LoVo (cell line): ENCODE data around the gene OTOG.
"Not testable (repeated sequence)": the region's sequence is repeated elsewhere in the genome, so short reads cannot be mapped to it uniquely, and the experiment has no call there.

Experiments
- DNase-seq: peaks from one replicate; pipeline ENCODE4 v3.0.0-alpha.2; 2016; ENCODE audit warnings: low spot score

OTOG gene

DNA sequence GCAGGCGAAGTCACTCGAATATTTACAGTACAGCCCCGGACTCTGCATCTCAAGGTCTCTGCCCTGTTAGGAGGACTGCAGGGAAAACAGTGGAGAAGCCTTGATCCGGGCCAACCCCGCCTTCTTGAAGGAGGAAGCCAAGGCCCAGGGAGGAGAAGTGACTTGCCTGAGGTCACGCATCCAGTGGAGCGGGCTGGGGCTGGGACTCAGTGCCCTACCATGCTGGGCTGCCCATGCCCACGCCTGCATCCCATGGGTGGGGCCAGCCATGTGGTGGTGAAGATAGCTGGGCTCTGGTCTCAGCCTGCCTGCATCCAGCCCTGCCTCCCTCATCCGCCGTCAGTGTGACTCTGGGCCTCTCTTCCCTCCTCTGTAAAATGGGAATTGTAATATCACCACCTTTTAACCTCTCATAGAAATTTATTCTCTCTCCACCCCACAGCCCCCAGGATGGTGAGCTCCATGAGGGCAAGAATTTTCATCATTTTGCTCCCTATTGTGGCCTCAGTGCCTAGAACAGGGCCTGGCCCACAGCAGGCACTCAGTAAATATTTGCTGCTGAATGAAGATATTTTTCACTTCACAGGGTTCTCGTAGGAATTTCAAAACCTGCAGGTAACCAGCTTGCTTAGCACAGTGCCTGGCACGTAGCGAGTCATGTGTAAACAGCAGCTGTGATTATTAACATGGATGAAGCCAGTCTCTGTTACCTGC lies 57.3 kb downstream of the OTOG start:
- DNase-seq = no peak

DNA sequence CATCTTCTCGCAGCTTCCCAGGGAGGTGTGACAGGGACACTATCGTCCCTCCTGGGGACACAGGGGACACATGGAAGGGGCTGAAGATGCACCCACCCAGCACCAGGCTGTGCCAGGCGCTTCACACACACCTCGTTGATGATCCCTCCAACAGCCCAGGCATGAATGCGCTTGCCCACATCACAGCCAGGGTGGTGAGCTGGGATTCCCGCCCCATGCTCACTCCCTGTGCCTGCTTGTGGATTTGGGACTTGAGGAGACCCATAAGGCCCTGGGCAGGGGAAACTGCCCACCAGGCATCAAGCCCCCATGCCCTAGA lies 57.8 kb downstream of the OTOG start:
- DNase-seq = no peak

DNA sequence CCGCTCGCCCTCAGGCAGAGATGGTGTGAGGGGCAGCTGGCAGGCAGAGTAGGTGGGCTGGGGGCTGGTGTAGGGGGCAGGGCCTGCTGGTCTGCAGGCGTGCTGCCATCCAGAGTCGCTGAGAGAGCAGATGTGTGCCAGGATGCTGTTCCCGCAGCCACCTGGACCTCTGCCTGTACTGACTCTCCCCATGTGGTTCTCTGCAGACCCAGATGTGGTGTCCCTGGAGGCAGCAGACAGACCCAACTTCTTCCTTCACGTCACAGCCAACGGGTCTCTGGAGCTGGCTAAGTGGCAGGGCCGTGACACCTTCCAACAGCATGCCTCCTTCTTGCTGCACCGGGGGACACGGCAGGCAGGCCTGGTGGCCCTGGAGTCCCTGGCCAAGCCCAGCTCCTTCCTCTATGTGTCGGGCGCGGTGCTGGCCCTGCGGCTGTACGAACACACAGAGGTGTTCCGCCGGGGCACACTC lies 58.6 kb downstream of the OTOG start:
- DNase-seq = no peak

DNA sequence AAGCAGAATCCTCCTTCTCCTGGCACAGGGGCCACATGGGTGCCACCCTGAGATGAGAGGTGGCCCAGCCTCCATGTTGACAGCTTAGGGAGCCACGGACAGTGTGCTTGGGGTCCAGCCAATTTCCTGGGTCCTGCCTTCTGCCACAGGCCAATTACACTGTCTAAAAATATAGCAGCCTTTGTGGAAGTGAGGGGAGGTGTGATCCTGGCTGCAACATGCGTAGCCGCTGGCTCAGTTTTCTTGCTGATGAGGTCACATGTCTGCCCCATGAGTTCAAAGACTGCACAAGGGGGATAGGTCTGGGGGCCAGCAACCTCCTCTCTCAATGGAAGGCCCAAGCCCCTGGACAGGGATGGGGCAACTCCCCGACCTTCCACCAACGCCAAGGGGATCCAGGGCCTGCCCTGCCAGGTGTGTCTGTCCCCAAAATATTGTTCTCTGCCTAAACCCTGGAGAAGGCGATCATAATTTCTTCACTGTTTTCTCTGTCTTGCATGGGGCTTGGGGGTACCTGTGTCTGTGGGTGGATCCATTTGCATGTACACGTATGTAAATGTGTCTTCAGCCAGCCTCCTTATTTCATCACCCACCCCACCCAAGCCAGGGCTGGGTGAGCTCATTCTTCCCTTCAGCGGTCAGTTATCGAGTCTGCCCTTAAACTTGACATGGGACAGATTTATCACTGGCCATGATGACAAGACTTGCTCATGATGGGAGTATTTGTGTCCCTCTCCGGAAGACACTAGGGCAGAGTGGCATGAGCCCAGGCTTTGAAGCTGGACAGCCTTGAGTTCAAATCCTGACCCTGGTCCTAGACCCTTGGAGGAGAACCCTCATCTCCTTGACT lies 59.4 kb downstream of the OTOG start:
- DNase-seq = no peak

DNA sequence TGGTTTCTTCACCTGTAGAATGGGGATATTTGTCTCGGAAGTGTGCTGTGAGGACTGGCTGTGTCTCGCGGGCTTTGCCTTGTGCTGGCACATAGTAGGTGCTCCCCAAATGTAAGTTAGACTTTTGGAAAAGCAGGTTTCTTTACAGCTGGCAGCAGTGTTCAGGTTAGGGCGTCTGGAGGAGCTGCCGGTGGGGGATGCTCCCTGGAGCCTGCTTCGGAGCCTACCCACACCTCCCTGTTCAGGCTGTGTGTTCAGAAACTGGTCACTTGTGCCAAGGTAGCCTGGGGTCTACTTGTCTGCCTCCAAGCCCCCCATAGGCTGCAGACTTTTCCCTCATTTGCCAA lies 60.0 kb downstream of the OTOG start:
- no peak for DNase-seq

DNA sequence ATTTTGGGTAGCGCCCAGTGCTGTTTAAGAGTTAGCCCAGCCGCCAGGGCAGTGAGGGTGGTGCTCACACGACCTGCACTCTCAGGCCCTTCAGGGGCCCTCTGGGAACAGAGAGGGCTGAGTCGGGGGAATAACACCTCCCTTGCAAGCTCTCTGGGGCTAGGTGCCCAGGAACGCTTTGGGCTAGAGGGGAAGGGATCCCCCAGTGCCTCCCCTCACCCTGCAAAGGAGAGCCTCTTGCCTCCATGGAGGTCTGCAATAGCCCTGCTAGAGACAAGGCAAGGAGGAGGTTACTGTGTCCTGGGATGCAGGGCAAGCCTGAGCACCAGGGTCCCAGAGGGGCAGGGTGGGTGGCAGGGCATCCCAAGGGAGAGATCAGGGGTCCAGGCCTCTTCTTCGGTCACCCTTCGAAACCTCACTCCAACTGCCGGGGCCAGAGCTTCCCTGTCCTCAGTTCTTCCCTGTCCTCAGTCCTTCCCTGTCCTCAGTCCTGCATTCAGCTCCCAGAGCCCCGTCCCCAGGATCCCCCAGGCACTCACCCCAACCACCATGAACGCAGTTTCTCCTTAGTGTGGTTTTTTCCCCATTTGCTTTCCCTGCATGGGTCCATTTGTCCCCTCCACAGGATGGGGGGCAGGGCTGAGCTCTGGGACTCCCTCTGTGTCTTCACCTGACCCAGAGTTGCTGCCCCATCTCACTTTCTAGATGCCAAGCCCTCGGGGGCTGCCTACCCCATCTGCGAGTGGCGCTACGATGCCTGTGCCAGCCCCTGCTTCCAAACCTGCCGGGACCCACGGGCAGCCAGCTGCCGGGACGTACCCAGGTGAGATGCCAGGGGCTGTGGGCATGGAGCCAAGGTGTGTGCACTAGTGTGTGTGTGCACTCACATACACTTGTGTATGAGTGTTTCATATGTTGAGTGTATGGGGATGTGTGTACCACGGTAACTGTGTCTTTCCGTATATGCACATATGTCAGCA lies 60.8 kb downstream of the OTOG start:
- DNase-seq = no peak

DNA sequence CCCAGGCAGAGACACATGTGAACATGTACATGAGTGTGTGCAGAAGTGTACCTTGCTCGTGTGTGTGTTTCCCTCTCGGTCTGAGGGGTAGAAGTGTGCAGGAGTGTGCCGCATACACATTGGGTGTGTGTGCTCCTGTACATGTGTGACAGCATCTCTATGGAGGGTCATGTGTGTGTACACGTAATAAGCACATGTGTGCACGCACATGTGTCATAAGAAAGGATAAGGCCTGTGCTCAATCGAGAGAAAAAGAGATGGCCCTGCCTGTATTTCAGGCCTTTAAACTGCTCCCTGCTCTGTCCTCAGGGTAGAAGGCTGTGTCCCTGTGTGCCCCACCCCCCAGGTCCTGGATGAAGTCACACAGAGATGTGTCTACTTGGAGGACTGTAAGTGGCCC lies 61.8 kb downstream of the OTOG start:
- DNase-seq = no peak

DNA sequence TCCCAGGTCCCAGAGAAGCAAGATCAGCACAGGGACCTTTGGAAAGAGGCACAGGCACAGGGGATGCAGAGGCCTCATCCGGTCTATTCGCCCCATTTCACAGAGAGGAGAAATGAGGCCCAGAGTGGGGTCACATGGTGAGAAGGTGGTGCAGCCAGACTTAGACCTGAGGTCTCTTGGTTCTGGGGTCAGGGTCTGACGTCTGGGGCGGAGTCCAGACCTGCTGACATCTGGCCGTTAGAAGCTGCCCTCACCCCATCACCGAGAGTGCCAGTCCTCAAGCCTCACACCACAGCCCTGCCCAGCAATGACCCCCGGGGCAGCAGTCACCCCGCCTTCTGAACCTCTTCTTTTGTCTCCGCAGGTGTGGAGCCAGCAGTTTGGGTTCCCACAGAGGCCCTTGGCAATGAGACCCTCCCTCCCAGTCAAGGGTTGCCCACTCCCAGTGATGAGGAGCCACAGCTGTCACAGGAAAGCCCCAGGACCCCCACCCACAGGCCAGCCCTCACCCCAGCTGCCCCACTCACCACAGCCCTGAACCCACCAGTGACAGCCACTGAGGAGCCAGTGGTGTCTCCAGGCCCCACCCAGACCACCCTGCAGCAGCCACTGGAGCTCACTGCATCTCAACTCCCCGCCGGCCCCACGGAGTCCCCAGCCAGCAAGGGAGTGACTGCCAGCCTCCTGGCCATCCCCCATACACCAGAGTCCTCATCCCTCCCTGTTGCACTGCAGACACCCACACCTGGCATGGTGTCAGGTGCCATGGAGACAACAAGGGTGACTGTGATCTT lies 62.4 kb downstream of the OTOG start:
- no peak for DNase-seq

DNA sequence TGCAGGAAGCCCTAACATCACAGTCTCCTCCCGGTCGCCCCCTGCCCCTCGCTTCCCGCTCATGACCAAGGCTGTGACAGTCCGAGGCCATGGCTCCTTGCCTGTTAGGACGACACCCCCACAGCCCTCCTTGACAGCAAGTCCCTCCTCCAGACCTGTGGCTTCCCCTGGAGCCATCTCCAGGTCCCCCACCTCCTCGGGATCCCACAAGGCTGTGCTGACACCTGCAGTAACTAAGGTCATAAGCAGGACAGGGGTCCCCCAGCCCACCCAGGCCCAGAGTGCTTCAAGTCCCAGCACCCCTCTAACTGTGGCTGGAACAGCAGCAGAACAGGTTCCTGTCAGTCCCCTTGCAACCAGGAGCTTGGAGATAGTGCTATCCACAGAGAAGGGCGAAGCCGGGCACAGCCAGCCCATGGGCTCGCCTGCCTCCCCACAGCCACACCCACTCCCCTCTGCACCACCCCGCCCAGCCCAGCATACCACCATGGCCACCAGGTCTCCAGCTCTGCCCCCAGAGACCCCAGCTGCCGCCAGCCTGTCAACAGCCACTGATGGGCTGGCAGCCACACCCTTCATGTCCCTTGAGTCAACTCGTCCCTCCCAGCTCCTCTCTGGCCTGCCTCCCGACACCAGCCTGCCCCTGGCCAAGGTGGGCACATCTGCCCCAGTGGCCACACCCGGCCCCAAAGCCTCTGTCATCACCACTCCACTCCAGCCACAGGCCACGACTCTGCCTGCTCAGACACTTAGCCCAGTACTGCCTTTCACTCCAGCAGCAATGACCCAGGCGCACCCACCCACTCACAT lies 63.2 kb downstream of the OTOG start:
- no peak for DNase-seq

DNA sequence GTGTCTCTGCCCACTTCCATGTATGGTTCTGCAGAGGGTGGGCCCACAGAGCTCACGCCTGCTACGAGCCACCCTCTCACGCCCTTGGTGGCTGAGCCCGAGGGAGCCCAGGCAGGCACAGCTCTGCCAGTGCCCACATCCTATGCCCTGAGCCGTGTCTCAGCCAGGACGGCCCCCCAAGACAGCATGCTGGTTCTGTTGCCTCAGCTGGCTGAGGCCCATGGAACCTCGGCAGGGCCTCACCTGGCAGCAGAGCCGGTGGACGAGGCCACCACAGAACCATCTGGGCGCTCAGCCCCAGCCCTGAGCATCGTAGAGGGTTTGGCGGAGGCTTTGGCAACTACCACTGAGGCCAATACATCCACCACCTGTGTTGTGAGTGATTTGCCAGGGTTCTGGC lies 64.0 kb downstream of the OTOG start:
- no peak for DNase-seq

DNA sequence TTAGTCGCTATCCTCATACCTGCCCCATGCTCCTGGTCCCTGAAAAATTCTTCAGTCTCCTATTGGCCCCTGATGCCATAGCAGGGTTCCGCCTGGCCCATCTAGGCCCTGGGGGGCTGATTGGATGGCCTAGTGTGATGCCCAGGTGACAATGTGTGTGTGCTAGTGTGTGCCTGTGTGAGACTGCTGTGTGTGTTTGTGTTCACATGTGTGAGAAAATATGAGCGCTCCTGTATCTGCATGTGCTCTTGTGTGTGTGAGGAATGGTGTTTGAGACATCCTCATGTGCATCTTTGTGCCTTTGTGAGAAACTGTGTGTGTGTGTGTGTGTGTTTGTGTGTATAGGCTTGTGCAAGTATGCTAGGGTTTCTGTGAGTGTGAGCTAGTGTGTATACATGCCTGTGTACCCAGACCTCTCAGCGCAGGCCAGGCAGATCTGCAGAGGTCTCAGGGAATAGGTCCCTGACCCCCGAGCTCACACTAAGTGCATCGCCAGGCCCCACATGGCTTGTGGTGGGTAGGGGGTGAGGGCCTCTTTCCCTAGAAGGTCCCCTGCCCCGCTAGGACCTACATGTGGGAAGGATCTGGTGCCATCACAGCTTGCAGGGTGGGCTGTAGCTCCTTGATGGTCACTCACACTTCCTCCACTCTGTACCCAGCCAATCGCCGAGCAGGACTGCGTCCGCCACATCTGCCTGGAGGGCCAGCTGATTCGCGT lies 64.6 kb downstream of the OTOG start:
- no peak for DNase-seq

DNA sequence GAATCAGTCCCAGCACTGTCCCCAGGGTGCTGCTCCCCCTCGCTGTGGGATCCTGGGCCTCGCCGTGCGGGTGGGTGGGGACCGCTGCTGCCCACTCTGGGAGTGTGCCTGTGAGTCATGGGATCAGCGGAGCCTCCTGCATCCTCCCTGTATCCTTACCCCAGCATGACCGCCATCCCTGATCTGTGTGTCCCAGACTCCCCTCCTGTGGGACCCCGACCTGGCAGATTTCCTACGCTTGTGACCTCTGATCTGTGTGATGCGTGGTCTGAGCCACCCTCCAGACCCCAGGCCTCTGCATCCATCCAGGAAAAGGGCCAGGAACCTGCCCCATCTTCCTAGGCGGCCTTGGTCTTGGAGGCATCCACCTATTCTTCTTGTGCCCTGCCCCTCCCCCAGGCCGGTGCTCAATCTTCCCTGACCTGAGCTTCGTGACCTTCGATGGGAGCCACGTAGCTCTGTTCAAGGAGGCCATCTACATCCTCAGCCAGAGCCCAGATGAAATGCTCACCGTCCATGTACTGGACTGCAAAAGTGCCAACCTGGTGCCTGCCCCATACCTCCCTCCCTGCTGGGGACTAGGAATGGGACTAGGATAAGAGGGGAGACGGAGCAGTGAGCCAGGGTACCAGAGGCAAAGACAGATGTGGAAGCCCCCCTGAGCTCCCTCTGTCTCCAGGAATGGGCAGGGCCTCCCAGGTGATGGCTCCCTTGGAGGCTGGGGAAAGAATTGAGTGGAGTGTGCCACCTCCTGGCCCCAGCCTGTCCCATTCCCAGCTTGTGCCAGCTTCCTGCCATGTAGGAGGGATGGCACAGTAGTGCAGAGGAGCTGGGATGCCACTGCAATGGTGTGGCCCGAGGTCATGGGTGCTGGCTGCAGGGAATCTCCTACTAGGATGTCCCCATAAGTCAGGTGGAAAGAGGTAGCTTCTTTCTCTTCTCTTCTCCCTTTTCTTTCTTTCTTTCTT lies 65.4 kb downstream of the OTOG start:
- no peak for DNase-seq

DNA sequence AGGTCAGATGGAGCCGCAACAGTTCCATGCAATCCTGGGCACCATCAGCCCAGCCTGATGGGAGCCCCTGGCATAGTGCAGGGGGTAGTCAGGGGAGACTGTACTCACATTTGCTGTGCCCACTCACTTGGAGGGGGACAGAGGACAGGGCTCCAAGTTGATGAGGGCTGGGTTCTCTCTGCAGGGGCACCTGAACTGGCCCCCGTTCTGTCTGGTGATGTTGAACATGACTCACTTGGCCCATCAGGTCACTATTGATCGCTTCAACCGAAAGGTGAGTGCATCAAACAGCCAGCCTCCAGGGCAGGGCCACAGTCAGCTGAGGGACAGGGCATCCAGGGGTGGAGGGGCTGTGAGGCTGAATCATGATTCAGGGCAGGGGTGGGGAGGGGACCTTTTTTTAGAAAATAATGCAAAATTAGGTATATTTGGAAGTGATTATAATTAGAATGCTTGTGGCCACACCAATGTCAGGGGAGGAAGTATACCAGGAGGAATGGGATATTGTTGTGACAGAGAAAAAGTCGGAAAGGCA lies 66.4 kb downstream of the OTOG start:
- no peak for DNase-seq

DNA sequence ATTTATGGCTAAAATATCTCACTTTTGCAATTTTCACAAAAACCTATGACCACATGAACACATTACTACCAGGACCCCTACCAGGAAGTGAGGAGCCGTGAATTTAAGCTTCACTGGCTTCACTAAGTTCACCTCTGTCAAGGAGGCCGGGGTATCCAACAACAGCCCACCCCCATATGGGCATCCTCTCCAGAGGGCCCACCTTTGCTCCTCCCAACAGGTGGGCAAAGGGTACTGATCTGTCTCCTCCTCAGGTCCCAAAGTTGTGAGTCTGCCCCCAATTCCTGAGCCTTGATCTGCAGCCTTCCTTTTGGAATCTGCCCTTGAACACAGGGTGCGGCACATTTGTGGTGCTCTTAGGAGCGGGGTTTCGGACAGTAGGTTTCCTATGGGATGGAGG lies 66.9 kb downstream of the OTOG start:
- no peak for DNase-seq

DNA sequence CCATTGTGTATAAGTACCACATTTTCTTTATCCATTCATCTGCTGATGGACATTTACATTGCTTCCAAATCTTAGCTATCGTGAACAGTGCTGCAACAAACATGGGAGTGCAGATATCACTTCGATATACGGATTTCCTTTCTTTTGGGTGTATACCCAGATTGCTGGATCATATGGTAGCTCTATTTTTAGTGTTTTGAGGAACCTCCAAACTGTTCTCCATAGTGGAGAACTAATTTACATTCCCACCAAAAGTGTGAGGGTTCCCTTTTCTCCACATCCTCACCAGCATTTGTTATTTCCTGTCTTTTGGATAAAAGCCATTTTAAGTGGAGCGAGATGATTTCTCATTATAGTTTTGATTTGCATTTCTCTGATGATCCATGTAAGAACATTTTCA lies 75.7 kb downstream of the OTOG start:
- DNase-seq = not testable (repeated sequence)

DNA sequence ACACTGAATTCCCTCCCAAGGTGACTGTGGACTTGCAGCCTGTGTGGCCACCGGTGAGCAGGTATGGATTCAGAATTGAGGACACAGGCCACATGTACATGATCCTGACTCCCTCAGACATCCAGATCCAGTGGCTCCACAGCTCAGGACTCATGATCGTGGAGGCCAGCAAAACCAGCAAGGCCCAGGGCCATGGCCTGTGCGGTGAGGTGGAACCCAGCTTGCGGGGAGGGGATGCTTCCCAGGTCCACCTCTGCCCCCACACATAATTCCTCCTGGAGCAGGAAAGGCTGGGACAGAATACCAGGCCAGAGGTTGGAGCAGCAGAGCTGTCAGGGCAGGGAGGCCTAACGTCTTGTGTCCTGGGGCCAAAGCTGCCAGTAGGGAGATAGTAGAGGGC lies 82.1 kb downstream of the OTOG start:
- no peak for DNase-seq

DNA sequence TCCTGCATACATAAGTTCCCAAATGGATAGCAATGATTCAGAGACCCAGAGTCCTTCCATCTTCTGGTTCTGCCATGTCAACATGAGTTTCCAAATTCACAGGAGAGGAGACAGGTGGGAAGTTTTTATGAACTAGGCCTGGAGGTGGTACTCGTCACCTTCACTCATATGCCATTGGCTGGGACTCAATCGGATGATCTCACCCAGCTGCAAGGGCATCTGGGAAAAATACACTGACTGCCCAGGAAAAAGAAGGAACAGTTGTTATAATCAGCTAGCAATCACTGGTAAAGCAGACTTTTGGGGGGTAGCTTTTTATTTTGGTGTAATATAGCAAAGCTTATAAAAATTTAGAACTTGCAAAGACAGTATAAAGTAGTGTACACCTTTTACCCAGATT lies 83.9 kb downstream of the OTOG start:
- no peak for DNase-seq

DNA sequence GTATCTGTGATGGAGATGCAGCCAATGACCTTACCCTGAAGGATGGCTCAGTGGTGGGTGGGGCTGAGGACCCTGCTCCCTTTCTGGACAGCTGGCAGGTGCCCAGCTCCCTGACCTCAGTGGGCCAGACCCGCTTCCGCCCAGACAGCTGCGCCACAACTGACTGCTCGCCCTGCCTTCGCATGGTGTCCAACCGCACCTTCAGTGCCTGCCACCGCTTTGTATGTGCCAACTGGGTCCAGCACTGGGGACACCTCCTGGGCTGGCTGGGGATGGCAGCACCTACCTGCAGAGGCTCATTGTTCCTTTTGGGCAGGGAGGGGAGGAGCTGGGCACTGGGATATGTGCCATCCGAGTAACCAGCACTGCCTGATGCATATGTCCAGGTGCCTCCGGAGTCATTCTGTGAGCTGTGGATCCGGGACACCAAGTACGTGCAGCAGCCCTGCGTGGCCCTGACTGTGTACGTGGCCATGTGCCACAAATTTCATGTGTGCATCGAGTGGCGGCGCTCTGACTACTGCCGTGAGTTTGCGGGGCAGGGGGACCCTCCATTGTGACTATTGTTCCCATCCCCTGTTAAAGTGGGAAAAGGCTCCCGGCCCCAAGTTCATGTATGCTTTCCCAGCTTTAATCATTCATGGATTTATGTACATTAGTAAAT lies 84.8 kb downstream of the OTOG start:
- DNase-seq = no peak
